GM10266 (cell line): ENCODE data around the gene CSKMT.
A peak's percentile ranks its signal among the peaks of the same experiment; 100 is the strongest.

ENCODE experiments used
- DNase-seq: peaks from one replicate; pipeline ENCODE4 v3.0.0; 2012; ENCODE audit errors: extremely low spot score
- CTCF ChIP-seq: IDR thresholded peaks from 2 replicates; pipeline ENCODE4 v1.5.1; 2012; ENCODE audit warnings: mild to moderate bottlenecking, low read depth; ENCODE audit not compliant: control insufficient read depth, insufficient read depth; ENCODE audit errors: missing control alignments

Gene CSKMT

GRCh38 chr11:62664405-62665074, 572 bp upstream of the CSKMT start:
- peak; percentile 62 for DNase-seq
- no peak for TF ChIP-seq CTCF

GRCh38 chr11:62665599-62666258, 617 bp downstream of the CSKMT start:
- TF ChIP-seq CTCF: no peak
- no peak for DNase-seq

- no peak for DNase-seq
- TF ChIP-seq CTCF: no peak
Measured at GRCh38 chr11:62666259-62666926, 1.3 kb downstream of the CSKMT start.

- TF ChIP-seq CTCF: no peak
- no peak for DNase-seq
Measured at GRCh38 chr11:62667460-62667859, 2.3 kb downstream of the CSKMT start.

- TF ChIP-seq CTCF: no peak
- DNase-seq: no peak
Measured at GRCh38 chr11:62669420-62670161, 4.5 kb downstream of the CSKMT start.

GRCh38 chr11:62671236-62671607, 6.1 kb downstream of the CSKMT start:
- DNase-seq: no peak
- no peak for TF ChIP-seq CTCF
